Coronary artery (tissue), 2 donors: Measurements from ENCODE around the gene FBXO24.

Experiments
- DNase-seq: peaks from one replicate; pipeline ENCODE4 v3.0.0-alpha.2; 2017; ENCODE audit warnings: low spot score
- H3K27ac ChIP-seq, 2 donors: fragments of 200-600 bp; sonication (generic); one replicate each; pipeline ENCODE4 v1.5.1; 2016 to 2019
- H3K4me3 ChIP-seq: fragments of 200-600 bp; sonication (generic); 2 replicates; pipeline ENCODE4 v1.5.1; 2016; ENCODE audit warnings: mild to moderate bottlenecking, moderate library complexity
- TF ChIP-seq, protein P1 (sequence below): fragments of 200-600 bp; sonication (generic); IDR thresholded peaks from one replicate; pipeline ENCODE4 v1.5.1; 2019; ENCODE audit warnings: antibody characterized with exemption

FBXO24 gene

DNA sequence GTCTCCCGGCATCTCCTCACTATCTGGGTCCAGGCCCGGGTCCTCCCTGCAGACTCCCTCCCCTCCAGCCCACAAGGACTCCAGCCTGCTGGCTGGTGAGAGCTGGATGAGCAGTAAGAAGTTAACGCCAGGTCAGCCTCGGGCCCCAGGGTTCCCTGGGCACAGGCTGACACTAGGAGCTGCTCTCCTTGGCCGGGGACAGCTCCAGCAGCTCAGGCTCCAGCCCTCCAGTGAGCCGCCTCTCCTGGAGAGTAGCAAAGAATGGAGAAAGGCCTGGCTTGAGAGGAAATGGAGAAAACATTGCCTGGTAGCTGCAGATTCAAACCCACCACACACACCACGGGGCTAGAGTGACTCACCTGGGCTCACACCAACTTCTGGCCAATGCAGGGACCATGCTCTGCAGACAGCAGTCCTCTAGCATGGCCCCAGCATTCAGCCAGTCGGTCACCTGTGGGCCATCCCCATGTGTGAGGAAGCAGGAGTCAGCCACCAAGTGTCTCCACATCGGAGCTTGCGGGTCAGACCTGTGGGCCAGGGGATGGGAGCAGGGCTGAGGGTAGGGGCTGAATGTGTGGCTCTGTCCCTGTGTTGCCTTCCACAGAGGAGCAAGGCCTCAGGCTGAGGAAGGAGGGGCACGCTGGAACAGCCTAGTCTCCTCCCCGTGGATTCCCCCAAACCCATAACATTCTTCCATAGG lies 18.9 kb upstream of the FBXO24 start:
- DNase-seq, result no peak
- TF ChIP-seq, protein P1, sequence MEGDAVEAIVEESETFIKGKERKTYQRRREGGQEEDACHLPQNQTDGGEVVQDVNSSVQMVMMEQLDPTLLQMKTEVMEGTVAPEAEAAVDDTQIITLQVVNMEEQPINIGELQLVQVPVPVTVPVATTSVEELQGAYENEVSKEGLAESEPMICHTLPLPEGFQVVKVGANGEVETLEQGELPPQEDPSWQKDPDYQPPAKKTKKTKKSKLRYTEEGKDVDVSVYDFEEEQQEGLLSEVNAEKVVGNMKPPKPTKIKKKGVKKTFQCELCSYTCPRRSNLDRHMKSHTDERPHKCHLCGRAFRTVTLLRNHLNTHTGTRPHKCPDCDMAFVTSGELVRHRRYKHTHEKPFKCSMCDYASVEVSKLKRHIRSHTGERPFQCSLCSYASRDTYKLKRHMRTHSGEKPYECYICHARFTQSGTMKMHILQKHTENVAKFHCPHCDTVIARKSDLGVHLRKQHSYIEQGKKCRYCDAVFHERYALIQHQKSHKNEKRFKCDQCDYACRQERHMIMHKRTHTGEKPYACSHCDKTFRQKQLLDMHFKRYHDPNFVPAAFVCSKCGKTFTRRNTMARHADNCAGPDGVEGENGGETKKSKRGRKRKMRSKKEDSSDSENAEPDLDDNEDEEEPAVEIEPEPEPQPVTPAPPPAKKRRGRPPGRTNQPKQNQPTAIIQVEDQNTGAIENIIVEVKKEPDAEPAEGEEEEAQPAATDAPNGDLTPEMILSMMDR, result no peak
- H3K27ac ChIP-seq, result peak overlapping the region in 1 of 2 donors; percentile 16
- no peak overlapping the region for H3K4me3 ChIP-seq

DNA sequence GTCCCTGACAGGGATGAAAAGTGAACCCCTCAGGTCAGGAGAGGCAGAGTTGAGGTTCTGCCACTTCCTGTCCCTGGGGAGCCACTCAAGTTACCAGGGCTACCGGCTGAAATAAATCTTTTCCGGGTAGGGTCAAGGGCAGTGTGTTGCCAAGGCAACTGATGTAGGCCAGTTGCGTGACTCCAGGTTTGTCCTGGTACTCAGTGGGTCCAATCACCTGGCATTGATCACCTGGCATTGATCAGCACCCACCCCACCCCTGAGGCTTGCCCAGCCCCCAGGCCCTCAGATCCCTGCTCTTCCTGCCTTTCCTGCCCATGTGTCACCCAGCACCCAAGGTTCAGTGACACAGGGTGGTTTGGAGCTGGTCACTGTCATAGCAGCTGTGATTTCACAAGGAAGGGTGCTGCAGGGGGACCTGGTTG lies 18.4 kb upstream of the FBXO24 start:
- H3K27ac ChIP-seq, result no peak overlapping the region
- DNase-seq, result no peak

DNA sequence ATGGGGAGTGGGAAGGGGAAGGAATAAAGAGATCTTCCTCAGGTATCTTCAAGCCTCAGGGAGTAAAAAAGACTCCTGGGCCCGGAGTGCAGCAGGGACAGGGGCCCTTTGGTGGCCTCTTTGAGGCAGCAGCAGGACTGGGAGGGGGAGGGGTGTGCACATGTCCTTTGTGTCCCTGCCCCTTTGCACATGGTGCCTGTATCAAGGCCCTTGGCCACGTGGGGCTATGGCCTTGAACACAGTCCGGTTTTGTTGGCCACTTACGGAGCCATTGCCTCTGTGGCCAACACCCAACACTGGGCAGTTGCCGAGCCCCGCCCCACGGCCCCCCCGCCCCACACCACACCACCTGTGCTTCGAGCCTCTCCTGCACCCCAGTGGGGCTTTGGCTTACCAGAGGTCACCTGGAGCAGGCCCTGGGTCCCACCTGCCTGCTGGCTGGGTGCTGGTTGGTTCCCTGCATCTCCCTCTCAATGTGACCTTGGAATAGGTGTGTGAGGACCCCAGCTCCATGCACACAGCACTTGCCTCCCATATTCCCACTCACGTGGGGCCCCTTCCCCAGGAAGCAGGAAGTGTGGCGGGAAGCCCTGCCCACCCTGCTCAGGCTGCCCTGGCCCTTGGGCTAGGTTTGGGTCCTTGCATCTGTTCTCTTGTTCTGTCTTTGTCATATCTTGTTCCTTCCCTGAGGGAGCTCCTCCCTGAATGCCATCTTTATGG lies 17.8 kb upstream of the FBXO24 start:
- H3K4me3 ChIP-seq, result no peak overlapping the region
- no peak for DNase-seq
- no peak overlapping the region for H3K27ac ChIP-seq
- TF ChIP-seq, protein P1, result no peak

More for the DNA sequence above, 18.4 kb upstream of the FBXO24 start:
- H3K4me3 ChIP-seq, result no peak overlapping the region
- TF ChIP-seq, protein P1, result no peak

DNA sequence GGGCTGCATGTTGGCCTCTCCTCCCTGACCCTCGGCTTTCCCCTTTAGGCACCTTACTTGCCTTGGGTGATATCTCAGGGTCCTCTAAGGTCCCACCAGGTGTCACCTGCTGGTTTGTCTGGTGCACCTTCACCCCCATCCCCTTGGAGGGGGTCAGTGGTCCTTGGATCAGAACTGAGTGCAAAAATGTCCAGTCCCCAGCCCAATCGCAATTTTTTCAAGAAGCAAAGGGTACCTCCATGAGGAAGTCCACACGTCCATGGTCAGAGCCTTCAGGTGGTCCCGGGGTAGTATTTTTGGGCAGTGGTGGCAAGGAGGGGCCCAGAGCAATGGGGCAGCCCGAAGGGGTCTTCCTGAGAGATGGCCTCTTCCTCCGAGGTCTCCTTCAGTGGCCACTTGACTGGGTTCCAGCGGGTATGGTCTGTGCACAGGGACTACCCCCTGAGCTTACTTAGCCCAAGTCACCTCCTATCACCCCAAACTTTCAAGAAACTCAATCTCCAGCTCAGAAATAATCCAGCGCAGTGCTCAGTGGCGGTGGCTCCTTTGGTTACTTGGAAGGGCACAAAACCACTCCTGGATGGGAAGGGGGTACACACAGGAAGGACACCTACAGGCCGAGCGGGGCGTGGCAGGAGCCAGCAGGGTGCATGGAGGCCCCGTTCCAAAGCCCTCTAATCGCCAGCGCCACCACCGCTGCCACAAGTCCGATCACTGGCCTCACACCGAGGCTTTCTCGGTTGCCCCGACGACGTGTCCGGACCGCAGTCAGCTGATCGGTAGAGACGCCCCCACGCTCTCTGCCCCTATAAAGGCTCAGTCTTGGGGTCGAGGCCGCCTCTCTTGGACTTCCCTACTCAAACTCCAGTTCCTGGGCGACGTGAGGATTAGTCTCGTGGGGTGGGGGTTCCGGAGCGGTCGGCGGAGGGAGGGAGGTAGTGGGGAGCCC lies 17.0 kb upstream of the FBXO24 start:
- H3K27ac ChIP-seq, result no peak overlapping the region
- H3K4me3 ChIP-seq, result peak overlapping the region; percentile 65
- DNase-seq, result no peak
- TF ChIP-seq, protein P1, result no peak

DNA sequence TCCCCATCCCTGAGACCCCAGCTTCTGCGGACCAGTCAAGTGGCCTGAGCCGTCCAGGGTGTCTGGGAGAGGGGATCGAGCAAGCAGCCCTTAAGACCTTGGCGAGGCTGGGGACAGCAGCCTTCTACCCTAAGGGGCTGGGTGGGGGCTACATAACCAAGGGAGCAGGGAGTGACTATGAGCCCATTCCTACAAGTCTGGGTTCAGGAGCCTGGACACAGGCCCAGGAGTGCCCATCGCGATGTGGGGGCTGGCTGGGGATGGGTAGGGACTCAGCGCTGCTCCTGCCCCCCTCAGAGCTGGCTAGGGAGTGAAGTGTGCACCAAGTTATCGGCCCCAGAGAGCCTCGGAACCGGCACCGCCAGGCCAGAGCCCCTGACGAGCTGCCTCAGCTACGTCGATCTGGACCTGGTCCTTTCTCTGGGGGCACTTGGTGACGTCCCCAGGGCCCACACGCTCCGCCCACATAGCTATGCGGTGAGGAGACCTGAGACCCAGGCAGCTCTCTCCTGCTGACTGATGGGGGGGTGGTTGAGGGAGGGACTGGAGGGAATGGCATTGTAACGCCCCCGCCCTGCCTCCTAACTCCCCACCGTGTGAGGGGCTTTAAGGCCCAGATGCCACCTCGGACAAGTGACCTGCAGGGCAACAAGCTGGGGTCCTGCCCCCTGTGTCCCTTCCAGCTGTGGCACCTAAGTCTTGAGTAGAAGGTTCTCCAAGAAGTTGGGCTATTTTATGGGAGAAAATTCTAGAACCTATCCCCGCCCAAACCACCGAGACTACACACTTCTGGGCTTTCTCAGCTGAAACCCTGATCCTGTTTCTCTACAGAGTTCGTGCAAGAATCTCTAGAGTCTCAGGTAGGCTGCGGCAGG lies 14.9 kb upstream of the FBXO24 start:
- no peak overlapping the region for H3K4me3 ChIP-seq
- H3K27ac ChIP-seq, result no peak overlapping the region
- TF ChIP-seq, protein P1, result no peak
- no peak for DNase-seq

DNA sequence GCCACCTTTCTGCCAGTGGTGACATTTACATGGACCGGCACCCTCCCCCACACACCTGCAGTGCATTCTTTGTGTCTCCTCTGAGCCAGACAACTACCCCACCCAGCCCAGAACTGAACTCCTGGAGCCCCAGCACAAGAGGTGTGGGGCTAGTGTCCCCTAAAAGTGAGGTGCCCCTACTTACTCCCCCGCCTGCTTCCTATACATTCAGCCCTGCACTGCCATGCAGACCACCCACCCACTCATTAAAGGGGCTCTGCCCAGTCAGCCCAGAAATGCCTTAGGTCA lies 14.4 kb upstream of the FBXO24 start:
- TF ChIP-seq, protein P1, result no peak
- H3K27ac ChIP-seq, result no peak overlapping the region
- no peak overlapping the region for H3K4me3 ChIP-seq
- DNase-seq, result no peak
